Upper lobe of left lung (tissue), 4 donors: ENCODE data around the gene WWC1.

Experiments
- CTCF ChIP-seq, 6 experiments: fragments of 450-650 bp in 4 of 6; fragments of 200-600 bp in 2 of 6; sonication (generic) in 2 of 6; IDR thresholded peaks; one replicate each; pipeline ENCODE4 v1.5.1; 2016 to 2019; ENCODE audit warnings: antibody characterized with exemption in 6 of 6
- EP300 ChIP-seq, 4 donors: sonication (generic); formaldehyde crosslinking; IDR thresholded peaks; one replicate each; pipeline ENCODE4 v1.5.1; 2017; ENCODE audit warnings: antibody characterized with exemption in 4 of 4, control low read depth in 2 of 4
- POLR2A ChIP-seq, 4 donors: fragments of 450-650 bp; IDR thresholded peaks; one replicate each; pipeline ENCODE4 v1.5.1; 2016 to 2017; ENCODE audit warnings: antibody characterized with exemption in 4 of 4, mild to moderate bottlenecking in 2 of 4
- POLR2AphosphoS5 ChIP-seq, 2 donors: sonication (generic); formaldehyde crosslinking; IDR thresholded peaks; one replicate each; pipeline ENCODE4 v1.5.1; 2017; ENCODE audit warnings: antibody characterized with exemption in 2 of 2

GRCh38 chr5:168261227-168261571 lies 30.2 kb upstream of the WWC1 start:
- TF ChIP-seq POLR2AphosphoS5 (IDR thresholded peaks at IDR 0.05) (no peak), CTCF (IDR thresholded peaks at IDR 0.05) (no peak), POLR2A (IDR thresholded peaks at IDR 0.05) (no peak), EP300 (IDR thresholded peaks at IDR 0.05) (no peak)
